Esophagus (tissue), 2 donors: Measurements from ENCODE around the gene ZPLD1. TPM values are rescaled to one million over a fixed set of nuclear protein-coding genes. Genes with fewer than 3 reads are reported as not detected.

Experiments used
- H3K27ac ChIP-seq, 2 donors: one replicate each; pipeline ENCODE4 v1.5.1; 2013; ENCODE audit warnings: low read depth in 2 of 2, mild to moderate bottlenecking in 2 of 2, inconsistent platforms in 1 of 2, low read length in 1 of 2, moderate library complexity in 1 of 2
- H3K27me3 ChIP-seq, 2 donors: one replicate each; pipeline ENCODE4 v1.6.1; 2013; ENCODE audit warnings: low read length in 2 of 2, control low read depth in 1 of 2, mild to moderate bottlenecking in 1 of 2; ENCODE audit not compliant: insufficient read depth in 2 of 2, control insufficient read depth in 1 of 2
- H3K36me3 ChIP-seq, 2 donors: one replicate each; pipeline ENCODE4 v1.6.1; 2013; ENCODE audit warnings: low read length in 1 of 2; ENCODE audit not compliant: control insufficient read depth in 2 of 2, insufficient read depth in 2 of 2
- H3K4me1 ChIP-seq, 2 donors: one replicate each; pipeline ENCODE4 v1.6.1; 2013; ENCODE audit warnings: low read length in 1 of 2; ENCODE audit not compliant: control insufficient read depth in 2 of 2, insufficient read depth in 2 of 2
- H3K4me3 ChIP-seq, 2 donors: one replicate each; pipeline ENCODE4 v1.5.1; 2013; ENCODE audit warnings: low read length in 2 of 2, mild to moderate bottlenecking in 2 of 2, low read depth in 1 of 2, moderate library complexity in 1 of 2
- H3K9me3 ChIP-seq, 2 donors: one replicate each; pipeline ENCODE4 v1.6.1; 2013; ENCODE audit warnings: mild to moderate bottlenecking in 2 of 2, low read depth in 1 of 2, low read length in 1 of 2, moderate library complexity in 1 of 2; ENCODE audit not compliant: control insufficient read depth in 2 of 2, insufficient read depth in 1 of 2
- WGBS, 2 donors: extraction: QIAGEN DNeasy Blood & Tissue Kit; methylation state at CpG; one replicate each; pipeline ENCODE4 v1.1.7; 2013; 5-methylcytosine and 5-hydroxymethylcytosine counted together
- polyA plus RNA-seq, 2 donors: library from polyadenylated mRNA; stranded (reverse); fragments of 200-250 nt; gene quantifications; one replicate each; pipeline ENCODE4 v1.2.3, GENCODE V29; 2013
- donor health status: healthy with polysubstance abuse.
- donor health status: Bipolar disorder and iron deficiency.

ZPLD1 gene
- polyA plus RNA-seq, 2 donors: not detected

GRCh38 chr3:102505542-102505941, 70.7 kb downstream of the ZPLD1 start:
- H3K27ac ChIP-seq: no peak overlapping the region
- H3K36me3 ChIP-seq: no peaks in the 10 kb centered on the region
- 71 to 83% methylated on average over 2 of the region's 2 CpGs for WGBS, 2 donors
- no peak overlapping the region for H3K4me3 ChIP-seq
- H3K9me3 ChIP-seq: peaks cover 0 to 3% of the 10 kb centered on the region in 2 donors
- no peaks in the 10 kb centered on the region for H3K27me3 ChIP-seq
- H3K4me1 ChIP-seq: no peaks in the 10 kb centered on the region

- Histone ChIP-seq H3K27ac (no peak overlapping the region), H3K9me3 (peaks cover 0 to under 1% of the 10 kb centered on the region in 2 donors), H3K4me1 (no peaks in the 10 kb centered on the region), H3K27me3 (no peaks in the 10 kb centered on the region), H3K4me3 (no peak overlapping the region), H3K36me3 (no peaks in the 10 kb centered on the region)
- WGBS, 2 donors: 31 to 60% methylated on average over 3 of the region's 3 CpGs
Observed at GRCh38 chr3:102510663-102511062, 75.8 kb downstream of the ZPLD1 start.

- H3K36me3 ChIP-seq: no peaks in the 10 kb centered on the region
- 43 to 56% methylated on average over 1 of the region's 1 CpG for WGBS, 2 donors
- no peaks in the 10 kb centered on the region for H3K27me3 ChIP-seq
- H3K4me1 ChIP-seq: no peaks in the 10 kb centered on the region
- H3K27ac ChIP-seq: no peak overlapping the region
- H3K9me3 ChIP-seq: no peaks in the 10 kb centered on the region
- no peak overlapping the region for H3K4me3 ChIP-seq
Observed at GRCh38 chr3:102511168-102511567, 76.4 kb downstream of the ZPLD1 start.

- H3K4me1 ChIP-seq: no peaks in the 10 kb centered on the region
- H3K27ac ChIP-seq: no peak overlapping the region
- no peak overlapping the region for H3K4me3 ChIP-seq
- no peaks in the 10 kb centered on the region for H3K36me3 ChIP-seq
- 60 to 70% methylated on average over 4 of the region's 4 CpGs for whole genome bisulfite sequencing, 2 donors
- no peaks in the 10 kb centered on the region for H3K27me3 ChIP-seq
- no peaks in the 10 kb centered on the region for H3K9me3 ChIP-seq
Observed at GRCh38 chr3:102511639-102512038, 76.8 kb downstream of the ZPLD1 start.

GRCh38 chr3:102512734-102513504, 78.1 kb downstream of the ZPLD1 start:
- WGBS, 2 donors: 75 to 78% methylated on average over 5 of the region's 5 CpGs
- H3K9me3 ChIP-seq: no peaks in the 10 kb centered on the region
- H3K4me1 ChIP-seq: no peaks in the 10 kb centered on the region
- H3K36me3 ChIP-seq: no peaks in the 10 kb centered on the region
- no peak overlapping the region for H3K27ac ChIP-seq
- H3K4me3 ChIP-seq: no peak overlapping the region
- no peaks in the 10 kb centered on the region for H3K27me3 ChIP-seq

GRCh38 chr3:102514241-102514640, 79.4 kb downstream of the ZPLD1 start:
- Histone ChIP-seq H3K27ac (no peak overlapping the region), H3K36me3 (no peaks in the 10 kb centered on the region), H3K9me3 (no peaks in the 10 kb centered on the region), H3K27me3 (no peaks in the 10 kb centered on the region), H3K4me3 (no peak overlapping the region), H3K4me1 (no peaks in the 10 kb centered on the region)
- 40 to 43% methylated on average over 1 of the region's 1 CpG for WGBS, 2 donors

GRCh38 chr3:102521246-102521645, 86.4 kb downstream of the ZPLD1 start:
- Histone ChIP-seq H3K27me3 (no peaks in the 10 kb centered on the region), H3K36me3 (no peaks in the 10 kb centered on the region), H3K27ac (no peak overlapping the region), H3K9me3 (no peaks in the 10 kb centered on the region), H3K4me3 (no peak overlapping the region), H3K4me1 (no peaks in the 10 kb centered on the region)
- WGBS, 2 donors: 59 to 60% methylated on average over 4 of the region's 4 CpGs

- H3K9me3 ChIP-seq: no peaks in the 10 kb centered on the region
- no peaks in the 10 kb centered on the region for H3K27me3 ChIP-seq
- H3K4me3 ChIP-seq: no peak overlapping the region
- H3K36me3 ChIP-seq: no peaks in the 10 kb centered on the region
- no peaks in the 10 kb centered on the region for H3K4me1 ChIP-seq
- H3K27ac ChIP-seq: no peak overlapping the region
Observed at GRCh38 chr3:102525624-102526023, 90.8 kb downstream of the ZPLD1 start.

GRCh38 chr3:102526865-102527264, 92.0 kb downstream of the ZPLD1 start:
- WGBS, 2 donors: 67 to 80% methylated on average over 3 of the region's 3 CpGs
- Histone ChIP-seq H3K4me3 (no peak overlapping the region), H3K27ac (no peak overlapping the region), H3K27me3 (no peaks in the 10 kb centered on the region), H3K36me3 (no peaks in the 10 kb centered on the region), H3K4me1 (no peaks in the 10 kb centered on the region), H3K9me3 (no peaks in the 10 kb centered on the region)

GRCh38 chr3:102528727-102529126, 93.9 kb downstream of the ZPLD1 start:
- Histone ChIP-seq H3K4me3 (no peak overlapping the region), H3K36me3 (no peaks in the 10 kb centered on the region), H3K27me3 (no peaks in the 10 kb centered on the region), H3K27ac (no peak overlapping the region), H3K9me3 (no peaks in the 10 kb centered on the region), H3K4me1 (no peaks in the 10 kb centered on the region)
